ENCODE results near the gene UNKL.

- TF ChIP-seq POLR2AphosphoS5 (IDR thresholded peaks at IDR 0.05; ENCODE audit: low read depth, low read length) (no peak), SIN3A (IDR thresholded peaks at IDR 0.05; ENCODE audit: borderline replicate concordance, insufficient read depth, low read length) (no peak), REST (IDR thresholded peaks at IDR 0.05; ENCODE audit: insufficient read depth in 1 of 2, low read depth in 2 of 2, low read length in 2 of 2) (no peak)
These were observed 18.1 kb upstream of the UNKL start for GRCh38 chr16:1432388-1433262.
